Measurements from ENCODE around the gene AMMECR1L.
"Not testable (repeated sequence)": the region's sequence is repeated elsewhere in the genome, so short reads cannot be mapped to it uniquely, and the experiment has no call there.

AMMECR1L gene

GRCh38 chr2:127841466-127842178, 44.1 kb downstream of the AMMECR1L start:
- DNase-seq (ENCODE audit: low spot score) = no peak

GRCh38 chr2:127840893-127841292, 44.9 kb downstream of the AMMECR1L start:
- no peak for DNase-seq (ENCODE audit: low spot score)

GRCh38 chr2:127834951-127835350, 50.8 kb downstream of the AMMECR1L start:
- DNase-seq (ENCODE audit: low spot score) = no peak

- DNase-seq (ENCODE audit: low spot score) = no peak
Measured at GRCh38 chr2:127829845-127830246, 55.9 kb downstream of the AMMECR1L start.

- not testable (repeated sequence) for DNase-seq (ENCODE audit: low spot score)
Measured at GRCh38 chr2:127826708-127827107, 59.0 kb downstream of the AMMECR1L start.

- no peak for DNase-seq (ENCODE audit: low spot score)
Measured at GRCh38 chr2:127826047-127826446, 59.7 kb downstream of the AMMECR1L start.

- no peak for DNase-seq (ENCODE audit: low spot score)
Measured at GRCh38 chr2:127820080-127820668, 65.6 kb downstream of the AMMECR1L start.

GRCh38 chr2:127818794-127819425, 66.8 kb downstream of the AMMECR1L start:
- DNase-seq (ENCODE audit: low spot score) = no peak

- no peak for DNase-seq (ENCODE audit: low spot score)
Measured at GRCh38 chr2:127818241-127818640, 67.5 kb downstream of the AMMECR1L start.

GRCh38 chr2:127814677-127815076, 71.1 kb downstream of the AMMECR1L start:
- DNase-seq (ENCODE audit: low spot score) = no peak

- not testable (repeated sequence) for DNase-seq (ENCODE audit: low spot score)
Measured at GRCh38 chr2:127812441-127812840, 73.3 kb downstream of the AMMECR1L start.
